WTC11 (cell line): Measurements from ENCODE around the gene CFAP300.

Experiments used
- ATF1 ChIP-seq: sonication (generic); formaldehyde crosslinking; IDR thresholded peaks from 2 replicates; pipeline ENCODE4 v1.8.1; 2023; ENCODE audit warnings: mild to moderate bottlenecking, moderate library complexity, missing genetic modification reagents
- FOXJ3 ChIP-seq: sonication (generic); formaldehyde crosslinking; IDR thresholded peaks from 2 replicates; pipeline ENCODE4 v1.9.0; 2021; ENCODE audit warnings: missing genetic modification reagents, mild to moderate bottlenecking, borderline replicate concordance
- JUN ChIP-seq: sonication (generic); formaldehyde crosslinking; IDR thresholded peaks from 2 replicates; pipeline ENCODE4 v1.8.0; 2023; ENCODE audit warnings: mild to moderate bottlenecking, missing genetic modification reagents
- NR2C2 ChIP-seq: sonication (generic); formaldehyde crosslinking; IDR thresholded peaks from 2 replicates; pipeline ENCODE4 v1.8.0; 2022; ENCODE audit warnings: mild to moderate bottlenecking, missing genetic modification reagents
- TEAD4 ChIP-seq: sonication (generic); formaldehyde crosslinking; IDR thresholded peaks from 2 replicates; pipeline ENCODE4 v1.8.0; 2022; ENCODE audit warnings: mild to moderate bottlenecking, missing genetic modification reagents
- TF ChIP-seq, protein P1 (sequence below): fragments of 200-600 bp; IDR thresholded peaks from 2 replicates; pipeline ENCODE4 v1.8.0; 2022; ENCODE audit warnings: antibody characterized with exemption
- TF ChIP-seq, protein P2 (sequence below): sonication (generic); formaldehyde crosslinking; IDR thresholded peaks from 2 replicates; pipeline ENCODE4 v1.8.0; 2022; ENCODE audit warnings: mild to moderate bottlenecking, missing genetic modification reagents
- TF ChIP-seq, protein P3 (sequence below): sonication (generic); formaldehyde crosslinking; IDR thresholded peaks from 2 replicates; pipeline ENCODE4 v1.8.0; 2023; ENCODE audit warnings: missing genetic modification reagents

DNA sequence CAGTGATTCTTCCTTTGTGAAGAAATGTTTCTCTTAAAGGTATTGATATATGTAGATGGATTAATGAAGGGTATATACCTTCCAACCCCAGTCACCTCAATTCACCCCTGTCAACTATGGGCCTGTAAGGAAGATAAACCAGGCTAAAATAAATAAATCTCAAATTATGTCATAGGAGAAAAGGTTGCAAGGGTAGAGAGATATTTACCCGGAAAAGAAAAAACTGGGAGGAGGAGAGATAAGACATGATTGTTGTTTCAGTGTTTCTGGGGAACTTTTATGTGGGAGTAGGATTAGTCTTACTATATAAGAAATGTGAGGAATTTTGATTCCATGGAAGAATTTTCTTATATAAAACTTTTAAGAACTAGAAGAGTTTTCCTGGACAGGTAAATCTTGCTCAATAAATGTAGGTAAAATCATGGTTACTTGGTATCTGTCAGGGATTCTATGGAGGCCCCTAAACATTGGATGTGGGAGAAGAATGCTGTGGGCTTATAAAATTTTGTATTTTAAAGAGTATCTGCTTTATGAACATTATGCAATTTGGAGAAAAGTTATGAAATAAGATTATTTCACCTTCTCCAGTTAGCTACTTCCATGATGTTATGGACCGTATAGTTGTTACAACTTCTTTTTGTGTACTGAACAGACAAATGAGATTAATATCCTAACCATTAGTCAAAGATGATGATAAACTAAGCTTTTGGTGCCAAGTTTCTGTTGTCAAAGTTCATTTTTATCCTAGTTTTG, 69.4 kb downstream of the CFAP300 start:
- TF ChIP-seq, protein P1, sequence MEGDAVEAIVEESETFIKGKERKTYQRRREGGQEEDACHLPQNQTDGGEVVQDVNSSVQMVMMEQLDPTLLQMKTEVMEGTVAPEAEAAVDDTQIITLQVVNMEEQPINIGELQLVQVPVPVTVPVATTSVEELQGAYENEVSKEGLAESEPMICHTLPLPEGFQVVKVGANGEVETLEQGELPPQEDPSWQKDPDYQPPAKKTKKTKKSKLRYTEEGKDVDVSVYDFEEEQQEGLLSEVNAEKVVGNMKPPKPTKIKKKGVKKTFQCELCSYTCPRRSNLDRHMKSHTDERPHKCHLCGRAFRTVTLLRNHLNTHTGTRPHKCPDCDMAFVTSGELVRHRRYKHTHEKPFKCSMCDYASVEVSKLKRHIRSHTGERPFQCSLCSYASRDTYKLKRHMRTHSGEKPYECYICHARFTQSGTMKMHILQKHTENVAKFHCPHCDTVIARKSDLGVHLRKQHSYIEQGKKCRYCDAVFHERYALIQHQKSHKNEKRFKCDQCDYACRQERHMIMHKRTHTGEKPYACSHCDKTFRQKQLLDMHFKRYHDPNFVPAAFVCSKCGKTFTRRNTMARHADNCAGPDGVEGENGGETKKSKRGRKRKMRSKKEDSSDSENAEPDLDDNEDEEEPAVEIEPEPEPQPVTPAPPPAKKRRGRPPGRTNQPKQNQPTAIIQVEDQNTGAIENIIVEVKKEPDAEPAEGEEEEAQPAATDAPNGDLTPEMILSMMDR, result no peak
- TF ChIP-seq JUN (CRISPR knock-in tag) (no peak), ATF1 (no peak), TEAD4 (CRISPR knock-in tag) (no peak), FOXJ3 (no peak), NR2C2 (no peak)
- TF ChIP-seq, protein P2, sequence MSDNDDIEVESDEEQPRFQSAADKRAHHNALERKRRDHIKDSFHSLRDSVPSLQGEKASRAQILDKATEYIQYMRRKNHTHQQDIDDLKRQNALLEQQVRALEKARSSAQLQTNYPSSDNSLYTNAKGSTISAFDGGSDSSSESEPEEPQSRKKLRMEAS (CRISPR knock-in tag), result no peak
- TF ChIP-seq, protein P3, sequence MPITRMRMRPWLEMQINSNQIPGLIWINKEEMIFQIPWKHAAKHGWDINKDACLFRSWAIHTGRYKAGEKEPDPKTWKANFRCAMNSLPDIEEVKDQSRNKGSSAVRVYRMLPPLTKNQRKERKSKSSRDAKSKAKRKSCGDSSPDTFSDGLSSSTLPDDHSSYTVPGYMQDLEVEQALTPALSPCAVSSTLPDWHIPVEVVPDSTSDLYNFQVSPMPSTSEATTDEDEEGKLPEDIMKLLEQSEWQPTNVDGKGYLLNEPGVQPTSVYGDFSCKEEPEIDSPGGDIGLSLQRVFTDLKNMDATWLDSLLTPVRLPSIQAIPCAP, result no peak
